BJ (cell line): ENCODE data around the gene UST. TPM values are rescaled to one million over a fixed set of nuclear protein-coding genes. Genes with fewer than 3 reads are reported as not detected.

Experiments
- CTCF ChIA-PET: fragments of 350-600 bp; formaldehyde crosslinking; extraction: SDS; loops from one replicate; lab custom pipeline; 2021; ENCODE audit warnings: antibody characterized with exemption, inconsistent platforms; lab: Yijun Ruan, JAX
- POLR2A ChIA-PET: fragments of 300-600 bp; sonication (Branson Sonifier 250); formaldehyde crosslinking; extraction: SDS; loops from one replicate; lab custom pipeline; 2021; ENCODE audit warnings: antibody characterized with exemption; lab: Charles Lee
- DNase-seq: peaks from one replicate; pipeline ENCODE4 v3.0.0-alpha.2; 2011; ENCODE audit warnings: low read depth
- H3K27me3 ChIP-seq: 2 replicates; pipeline ENCODE4 v1.6.0; 2011; ENCODE audit warnings: low read length; ENCODE audit not compliant: control insufficient read depth, insufficient read depth
- H3K36me3 ChIP-seq: 2 replicates; pipeline ENCODE4 v1.5.1; 2011; ENCODE audit warnings: low read length; ENCODE audit not compliant: control insufficient read depth, insufficient read depth
- H3K4me3 ChIP-seq: 2 replicates; pipeline ENCODE4 v1.5.1; 2011; ENCODE audit warnings: low read depth, mild to moderate bottlenecking, control low read depth, low read length
- CTCF ChIP-seq: IDR thresholded peaks from 2 replicates; pipeline ENCODE4 v1.5.1; 2011; ENCODE audit warnings: low read depth, mild to moderate bottlenecking, control low read depth, inconsistent platforms, low read length, moderate library complexity; ENCODE audit not compliant: insufficient read depth
- polyA plus RNA-seq: library from polyadenylated mRNA; depleted of rRNA; stranded (reverse); fragments of >200 nt; gene quantifications from 2 replicates; pipeline ENCODE4 v1.2.3, GENCODE V29; 2011

The UST gene
- polyA plus RNA-seq, 1 experiment: 6.8 TPM

DNA sequence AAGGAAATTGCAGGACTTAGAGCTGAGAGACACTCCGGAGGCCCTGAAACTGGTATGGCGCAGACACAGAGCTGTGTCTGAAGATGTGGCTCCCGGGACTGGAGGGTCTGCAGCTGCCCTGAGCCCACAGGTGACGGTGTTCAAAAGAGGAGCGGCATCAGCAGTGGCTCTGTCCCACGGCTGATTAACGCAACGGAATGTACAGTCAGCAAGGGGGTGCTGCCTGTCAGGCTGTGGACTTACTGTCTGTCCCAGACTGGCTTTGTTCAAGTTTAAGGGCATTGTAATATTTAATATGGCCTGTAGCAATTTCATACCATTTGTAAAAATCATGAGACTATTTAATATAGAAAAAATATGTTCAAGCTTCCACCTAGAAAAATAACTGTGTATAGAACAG is 342.7 kb downstream of the UST start:
- TF ChIP-seq CTCF: no peak
- DNase-seq: no peak
- peaks cover 5% of the 10 kb centered on the region for H3K27me3 ChIP-seq
- POLR2A ChIA-PET: no interaction called here
- no peak overlapping the region for H3K4me3 ChIP-seq
- CTCF ChIA-PET: interaction anchor here (0.6 to 2.5 kb wide), 6 partner anchors 9 to 428 kb away, joined by 3 to 9 read pairs (median 4); no protein-coding TSS in a partner anchor
- no peaks in the 10 kb centered on the region for H3K36me3 ChIP-seq

DNA sequence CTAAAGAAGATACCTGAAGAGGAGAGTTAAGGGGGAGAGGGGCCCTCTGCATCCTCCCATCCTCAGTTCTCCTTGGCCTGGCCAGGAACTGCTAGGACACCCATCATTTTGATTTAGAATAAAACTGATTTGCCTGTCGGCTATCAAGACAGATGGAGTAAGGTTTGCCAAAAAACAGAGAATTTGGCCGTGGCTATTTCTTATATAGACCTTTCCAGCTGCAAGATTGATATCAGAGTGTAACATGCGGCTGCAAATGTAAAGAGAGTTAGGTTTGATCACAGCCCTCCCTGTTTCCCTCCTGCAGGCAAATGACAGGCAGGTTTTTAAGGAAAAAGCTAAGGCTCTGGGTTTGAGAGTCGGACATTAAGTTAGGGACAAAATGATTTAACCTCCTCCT is 344.1 kb downstream of the UST start:
- ChIA-PET POLR2A (no interaction called here), CTCF (interaction anchor here (1.2 to 2.4 kb wide), 2 partner anchors 8 to 341 kb away, joined by 5 to 6 read pairs; no protein-coding TSS in a partner anchor)
- Histone ChIP-seq H3K27me3 (peaks cover 5% of the 10 kb centered on the region), H3K4me3 (no peak overlapping the region), H3K36me3 (no peaks in the 10 kb centered on the region)
- TF ChIP-seq CTCF: no peak
- no peak for DNase-seq

DNA sequence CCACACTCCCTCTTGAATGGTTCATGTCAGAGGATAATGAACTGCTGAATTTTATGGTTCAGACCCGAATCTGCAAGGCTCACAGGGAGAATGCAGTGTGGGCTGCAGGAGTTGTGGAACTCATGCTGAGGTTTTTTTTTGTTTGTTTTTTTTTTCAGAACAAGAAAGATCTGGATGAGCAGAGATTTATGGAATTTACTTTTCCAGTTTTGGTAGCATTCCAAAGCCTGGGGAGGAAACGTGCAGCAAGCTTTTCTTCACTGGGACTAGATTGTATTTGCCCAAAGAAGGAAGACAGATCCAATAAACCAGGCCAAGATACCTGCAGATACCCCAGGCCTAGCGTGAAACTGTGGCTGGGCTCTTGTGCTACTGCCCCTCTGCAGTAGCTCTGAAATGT is 346.8 kb downstream of the UST start:
- peak; percentile 40 for DNase-seq
- Histone ChIP-seq H3K27me3 (peaks cover 3% of the 10 kb centered on the region; the same call in 1 of the 2 replicates), H3K4me3 (no peak overlapping the region), H3K36me3 (no peaks in the 10 kb centered on the region)
- POLR2A ChIA-PET: no interaction called here
- CTCF ChIA-PET: no interaction called here
- no peak for TF ChIP-seq CTCF

GRCh38 chr6:149094156-149094555 is 347.3 kb downstream of the UST start:
- Histone ChIP-seq H3K4me3 (no peak overlapping the region), H3K36me3 (no peaks in the 10 kb centered on the region), H3K27me3 (peaks cover 3% of the 10 kb centered on the region; the same call in 1 of the 2 replicates)
- TF ChIP-seq CTCF: no peak
- POLR2A ChIA-PET: no interaction called here
- DNase-seq: no peak
- CTCF ChIA-PET: interaction anchor here (0.6 to 2.0 kb wide), 3 partner anchors 9 to 338 kb away, joined by 3 to 6 read pairs (median 4); no protein-coding TSS in a partner anchor

GRCh38 chr6:149094934-149095351 is 348.1 kb downstream of the UST start:
- CTCF ChIA-PET: interaction anchor here (1.2 to 2.0 kb wide), 2 partner anchors 10 to 337 kb away, joined by 4 to 6 read pairs; no protein-coding TSS in a partner anchor
- Histone ChIP-seq H3K36me3 (no peaks in the 10 kb centered on the region), H3K27me3 (peaks cover 1% of the 10 kb centered on the region; the same call in 1 of the 2 replicates), H3K4me3 (no peak overlapping the region)
- POLR2A ChIA-PET: interaction anchor here (0.6 kb wide), 1 partner anchor 576 kb away, joined by 7 read pairs; no protein-coding TSS in a partner anchor
- TF ChIP-seq CTCF: no peak
- no peak for DNase-seq
